OCI-LY7 (cell line): Measurements from ENCODE around the gene AAMDC. TPM values are rescaled to one million over a fixed set of nuclear protein-coding genes. Genes with fewer than 3 reads are reported as not detected.
A peak's percentile ranks its signal among the peaks of the same experiment; 100 is the strongest.
"Not testable (repeated sequence)": the region's sequence is repeated elsewhere in the genome, so short reads cannot be mapped to it uniquely, and the experiment has no call there.

Experiments
- BruUV-seq: library from RNA; stranded (reverse); fragments of 400-500 nt; replicated peaks from 2 replicates; lab custom pipeline; 2021; lab: Mats Ljungman, UMichigan
- CTCF ChIA-PET: fragments of 300-600 bp; sonication (Branson Sonifier 250); formaldehyde crosslinking; loops from one replicate; lab custom pipeline; 2022; ENCODE audit warnings: antibody characterized with exemption; ENCODE audit not compliant: unreplicated experiment; lab: Charles Lee
- POLR2A ChIA-PET: fragments of 300-600 bp; sonication (Branson Sonifier 250); formaldehyde crosslinking; loops from one replicate; lab custom pipeline; 2022; ENCODE audit warnings: antibody characterized with exemption; lab: Charles Lee
- DNase-seq: peaks from one replicate; pipeline ENCODE4 v3.0.0-alpha.2; 2015; ENCODE audit warnings: low spot score
- H2AFZ ChIP-seq: fragments of 200-600 bp; sonication (generic), shearing (Covaris generic); 2 replicates; pipeline ENCODE4 v1.6.1; 2014; ENCODE audit warnings: mild to moderate bottlenecking, antibody characterized with exemption, low read length, moderate library complexity
- H3K27ac ChIP-seq: fragments of 200-600 bp; sonication (generic); 2 replicates; pipeline ENCODE4 v1.5.1; 2014; ENCODE audit warnings: mixed run types, low read depth, mild to moderate bottlenecking, moderate library complexity, low read length, inconsistent platforms; ENCODE audit not compliant: poor library complexity, severe bottlenecking
- H3K36me3 ChIP-seq: fragments of 200-600 bp; sonication (generic); 2 replicates; pipeline ENCODE4 v1.6.1; 2014; ENCODE audit warnings: mild to moderate bottlenecking, antibody characterized with exemption, low read length, moderate library complexity, mixed read lengths; ENCODE audit not compliant: insufficient read depth
- H3K4me1 ChIP-seq: fragments of 200-600 bp; sonication (generic); 2 replicates; pipeline ENCODE4 v1.5.1; 2014; ENCODE audit warnings: mild to moderate bottlenecking, low read length; ENCODE audit not compliant: insufficient read depth, poor library complexity, severe bottlenecking
- H3K4me2 ChIP-seq: fragments of 200-600 bp; sonication (generic); 2 replicates; pipeline ENCODE4 v1.6.1; 2014; ENCODE audit warnings: mild to moderate bottlenecking, low read length
- H3K4me3 ChIP-seq: fragments of 200-600 bp; sonication (generic); 2 replicates; pipeline ENCODE4 v1.5.1; 2014; ENCODE audit warnings: mild to moderate bottlenecking, low read depth, low read length; ENCODE audit not compliant: poor library complexity, severe bottlenecking
- H3K79me2 ChIP-seq: fragments of 200-600 bp; sonication (generic); 2 replicates; pipeline ENCODE4 v1.6.1; 2016; ENCODE audit warnings: low read depth, mild to moderate bottlenecking, low read length, moderate library complexity, mixed read lengths; ENCODE audit not compliant: insufficient read depth
- H3K9me2 ChIP-seq: fragments of 200-600 bp; sonication (generic); 2 replicates; pipeline ENCODE4 v1.6.1; 2016; ENCODE audit warnings: mild to moderate bottlenecking, low read length, mixed read lengths; ENCODE audit not compliant: insufficient read depth
- H3K9me3 ChIP-seq: fragments of 200-600 bp; sonication (generic); 2 replicates; pipeline ENCODE4 v1.6.1; 2014; ENCODE audit warnings: mild to moderate bottlenecking, mixed run types, low read length, mixed read lengths
- H4K20me1 ChIP-seq: fragments of 200-600 bp; sonication (generic); 2 replicates; pipeline ENCODE4 v1.6.1; 2014; ENCODE audit warnings: mild to moderate bottlenecking, antibody characterized with exemption, low read length, moderate library complexity, mixed read lengths; ENCODE audit not compliant: insufficient read depth
- EZH2phosphoT487 ChIP-seq: fragments of 200-600 bp; sonication (generic); IDR thresholded peaks from 2 replicates; pipeline ENCODE4 v1.6.1; 2018; ENCODE audit warnings: low read depth, borderline replicate concordance, mild to moderate bottlenecking, mixed run types, antibody characterized with exemption, low read length, moderate library complexity, mixed read lengths
- intact Hi-C: fragments of 100-400 bp; cut with micrococcal nuclease; formaldehyde crosslinking; loops from one replicate; pipeline ENCODE4 v1.10.0; 2022; ENCODE audit not compliant: unreplicated experiment
- total RNA-seq, 2 experiments: library from RNA; depleted of rRNA in 1 of 2; stranded (reverse); fragments of >200 nt in 1 of 2; shearing (Covaris generic) in 1 of 2; gene quantifications; 2 replicates each; pipeline ENCODE4 v1.2.3, GENCODE V29; 2014 to 2022
- TF ChIP-seq, protein P1 (sequence below): fragments of 200-600 bp; sonication (generic); conservative IDR thresholded peaks from 2 replicates; pipeline ENCODE4 v1.5.1; 2014; ENCODE audit warnings: mild to moderate bottlenecking, antibody characterized with exemption, low read length, moderate library complexity, mixed read lengths

AAMDC gene
- total RNA-seq, 2 experiments from 2014 or later = 11.0 to 17.1 TPM

DNA sequence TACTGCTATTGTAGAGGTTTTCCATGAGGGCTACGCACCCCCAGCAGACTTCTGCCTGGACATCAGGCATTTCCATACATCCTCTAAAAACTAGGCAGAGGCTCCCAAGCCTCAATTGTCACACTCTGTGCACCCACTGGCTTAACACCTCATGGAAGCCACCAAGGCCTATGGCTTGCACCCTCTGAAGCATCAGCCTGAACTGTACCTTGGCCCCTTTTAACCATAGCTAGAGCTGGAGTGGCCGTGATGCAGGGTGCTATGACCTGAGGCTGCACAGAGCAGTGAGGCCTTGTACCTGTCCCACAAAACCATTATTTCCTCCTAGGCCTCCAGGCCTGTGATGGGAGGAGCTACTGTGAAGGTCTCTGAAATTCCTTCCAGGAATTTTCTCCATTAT lies 33.9 kb downstream of the AAMDC start:
- H3K9me2 ChIP-seq = no peaks in the 10 kb centered on the region
- DNase-seq = peak; percentile 8
- H3K36me3 ChIP-seq = peaks cover 10% of the 10 kb centered on the region
- H2AFZ ChIP-seq = no peak overlapping the region
- CTCF ChIA-PET = no interaction called here
- POLR2A ChIA-PET = no interaction called here
- no peak overlapping the region for H3K27ac ChIP-seq
- intact Hi-C loops = no loop called here
- peaks cover 10% of the 10 kb centered on the region for H3K9me3 ChIP-seq
- BruUV-seq = no TSS peak
- no peaks in the 10 kb centered on the region for H4K20me1 ChIP-seq
- no peaks in the 10 kb centered on the region for H3K79me2 ChIP-seq
- H3K4me2 ChIP-seq = no peak overlapping the region
- no peaks in the 10 kb centered on the region for H3K4me1 ChIP-seq
- no peak for TF ChIP-seq EZH2phosphoT487
- TF ChIP-seq, protein P1, sequence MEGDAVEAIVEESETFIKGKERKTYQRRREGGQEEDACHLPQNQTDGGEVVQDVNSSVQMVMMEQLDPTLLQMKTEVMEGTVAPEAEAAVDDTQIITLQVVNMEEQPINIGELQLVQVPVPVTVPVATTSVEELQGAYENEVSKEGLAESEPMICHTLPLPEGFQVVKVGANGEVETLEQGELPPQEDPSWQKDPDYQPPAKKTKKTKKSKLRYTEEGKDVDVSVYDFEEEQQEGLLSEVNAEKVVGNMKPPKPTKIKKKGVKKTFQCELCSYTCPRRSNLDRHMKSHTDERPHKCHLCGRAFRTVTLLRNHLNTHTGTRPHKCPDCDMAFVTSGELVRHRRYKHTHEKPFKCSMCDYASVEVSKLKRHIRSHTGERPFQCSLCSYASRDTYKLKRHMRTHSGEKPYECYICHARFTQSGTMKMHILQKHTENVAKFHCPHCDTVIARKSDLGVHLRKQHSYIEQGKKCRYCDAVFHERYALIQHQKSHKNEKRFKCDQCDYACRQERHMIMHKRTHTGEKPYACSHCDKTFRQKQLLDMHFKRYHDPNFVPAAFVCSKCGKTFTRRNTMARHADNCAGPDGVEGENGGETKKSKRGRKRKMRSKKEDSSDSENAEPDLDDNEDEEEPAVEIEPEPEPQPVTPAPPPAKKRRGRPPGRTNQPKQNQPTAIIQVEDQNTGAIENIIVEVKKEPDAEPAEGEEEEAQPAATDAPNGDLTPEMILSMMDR = no peak
- H3K4me3 ChIP-seq = no peak overlapping the region

DNA sequence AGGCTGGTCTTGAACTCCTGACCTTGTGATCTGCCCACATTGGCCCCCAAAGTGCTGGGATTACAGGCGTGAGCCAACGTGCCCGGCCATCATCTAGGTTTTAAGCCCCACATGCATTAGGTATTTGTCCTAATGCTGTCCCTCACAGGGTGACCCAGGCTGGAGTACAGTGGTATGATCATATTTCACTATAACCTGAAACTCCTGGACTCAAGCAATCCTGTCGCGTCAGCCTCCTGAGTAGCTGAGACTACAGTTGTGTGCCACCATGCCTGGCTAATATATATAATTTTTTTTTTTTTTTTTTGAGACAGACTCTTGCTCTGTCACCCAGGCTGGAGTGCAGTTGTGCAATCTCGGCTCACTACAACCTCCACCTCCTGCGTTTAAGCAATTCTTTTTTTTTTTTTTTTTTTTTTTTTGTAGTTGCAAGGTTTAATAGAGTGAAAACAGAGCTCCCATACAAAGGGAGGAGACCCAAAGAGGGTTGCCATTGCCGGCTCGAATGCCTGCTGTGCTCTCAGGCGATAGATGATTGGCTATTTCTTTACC lies 37.0 kb downstream of the AAMDC start:
- POLR2A ChIA-PET = interaction anchor here (0.7 to 0.9 kb wide), 3 partner anchors 104 to 194 kb away, joined by 3 read pairs; no protein-coding TSS in a partner anchor
- DNase-seq, H2AFZ ChIP-seq, H3K9me2 ChIP-seq, H3K27ac ChIP-seq, H3K4me2 ChIP-seq, H3K4me1 ChIP-seq, CTCF ChIA-PET, H3K79me2 ChIP-seq, BruUV-seq, H3K4me3 ChIP-seq, H3K36me3 ChIP-seq, H4K20me1 ChIP-seq, intact Hi-C loops: not testable (repeated sequence)
- peaks cover 10% of the 10 kb centered on the region for H3K9me3 ChIP-seq

DNA sequence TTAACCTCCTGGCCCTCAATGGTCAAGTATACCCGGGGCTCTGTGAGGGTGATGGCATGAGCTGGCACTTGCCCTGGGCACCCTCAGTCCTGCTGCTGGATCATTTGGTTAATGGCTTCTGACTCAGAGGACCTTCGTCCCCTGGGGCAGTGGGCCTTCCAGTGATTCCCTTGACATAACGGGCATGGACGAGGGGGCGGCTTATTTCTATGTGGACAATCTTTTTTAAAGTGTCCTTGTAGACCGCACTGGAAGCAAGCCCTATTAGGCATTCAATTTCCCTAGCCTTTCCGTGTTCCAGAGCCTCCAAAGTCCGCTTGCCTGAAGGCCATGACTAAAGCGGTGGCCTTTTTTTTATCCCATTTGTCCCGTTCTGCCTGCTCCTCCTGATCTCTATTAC lies 40.5 kb downstream of the AAMDC start:
- H3K79me2 ChIP-seq, H3K4me2 ChIP-seq, H3K27ac ChIP-seq, H3K4me3 ChIP-seq, H3K9me2 ChIP-seq, BruUV-seq, POLR2A ChIA-PET, H2AFZ ChIP-seq, intact Hi-C loops, H3K4me1 ChIP-seq, CTCF ChIA-PET, DNase-seq, H3K36me3 ChIP-seq, H4K20me1 ChIP-seq, H3K9me3 ChIP-seq: not testable (repeated sequence)

DNA sequence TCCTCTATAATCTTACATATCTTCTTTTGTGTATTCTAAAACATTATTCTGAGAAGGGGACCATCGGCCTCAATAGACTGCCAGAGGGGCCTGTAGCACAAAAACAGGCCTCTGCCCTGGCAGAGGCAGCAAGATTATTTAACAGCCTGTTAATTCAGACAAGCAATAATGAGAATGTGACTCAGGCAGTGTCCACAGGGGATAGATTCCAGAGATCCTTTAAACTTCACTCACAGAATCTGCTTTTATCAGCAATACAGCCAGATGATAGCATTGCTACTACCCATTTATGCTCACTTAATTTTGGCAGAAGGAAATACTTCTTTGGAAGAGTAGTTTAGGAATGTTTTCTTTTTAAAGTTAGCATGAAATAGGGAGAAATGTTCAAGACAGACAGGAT lies 44.9 kb downstream of the AAMDC start:
- no peaks in the 10 kb centered on the region for H3K79me2 ChIP-seq
- H2AFZ ChIP-seq = no peak overlapping the region
- H3K4me3 ChIP-seq = no peak overlapping the region
- H3K4me1 ChIP-seq = no peaks in the 10 kb centered on the region
- no peak overlapping the region for H3K4me2 ChIP-seq
- H4K20me1 ChIP-seq = no peaks in the 10 kb centered on the region
- H3K9me2 ChIP-seq = no peaks in the 10 kb centered on the region
- TF ChIP-seq, protein P1 = no peak
- TF ChIP-seq EZH2phosphoT487 = no peak
- BruUV-seq = no TSS peak
- intact Hi-C loops = no loop called here
- H3K9me3 ChIP-seq = no peaks in the 10 kb centered on the region
- no peak overlapping the region for H3K27ac ChIP-seq
- DNase-seq = no peak
- ChIA-PET POLR2A (no interaction called here), CTCF (no interaction called here)
- H3K36me3 ChIP-seq = peaks cover 16% of the 10 kb centered on the region
